Endothelial cell of umbilical vein (primary cell): ENCODE results near the gene TRAPPC12.

Source experiments
- EZH2 ChIP-seq: IDR thresholded peaks from 2 replicates; pipeline ENCODE4 v1.6.1; 2012; ENCODE audit warnings: borderline replicate concordance, low read depth, mild to moderate bottlenecking, moderate library complexity, low read length, inconsistent platforms; ENCODE audit not compliant: severe bottlenecking
- FOS ChIP-seq: IDR thresholded peaks from 2 replicates; pipeline ENCODE4 v1.6.1; 2011; ENCODE audit warnings: mild to moderate bottlenecking, low read length, moderate library complexity, borderline replicate concordance; ENCODE audit not compliant: insufficient read depth
- POLR2A ChIP-seq: IDR thresholded peaks from 2 replicates; pipeline ENCODE4 v1.6.1; 2012; ENCODE audit warnings: low read depth, mild to moderate bottlenecking, control low read depth, low read length
- POLR2AphosphoS5 ChIP-seq: IDR thresholded peaks from 2 replicates; pipeline ENCODE4 v1.6.1; 2012; ENCODE audit warnings: low read depth, mild to moderate bottlenecking, control low read depth, low read length, moderate library complexity; ENCODE audit not compliant: insufficient read depth
- TF ChIP-seq, protein P1 (sequence below), 2 donors: IDR thresholded peaks; 1 replicate in 1 of 2; 2 replicates in 1 of 2; pipeline ENCODE4 v1.5.1; 2011; ENCODE audit warnings: low read length in 2 of 2, mild to moderate bottlenecking in 2 of 2, moderate library complexity in 2 of 2, control low read depth in 1 of 2, inconsistent platforms in 1 of 2, low read depth in 1 of 2; ENCODE audit not compliant: insufficient read depth in 1 of 2; ENCODE audit errors: extremely low read depth in 1 of 2
- TF ChIP-seq, protein P2 (sequence below): IDR thresholded peaks from 2 replicates; pipeline ENCODE4 v1.6.1; 2011; ENCODE audit not compliant: insufficient read depth, insufficient read length

DNA sequence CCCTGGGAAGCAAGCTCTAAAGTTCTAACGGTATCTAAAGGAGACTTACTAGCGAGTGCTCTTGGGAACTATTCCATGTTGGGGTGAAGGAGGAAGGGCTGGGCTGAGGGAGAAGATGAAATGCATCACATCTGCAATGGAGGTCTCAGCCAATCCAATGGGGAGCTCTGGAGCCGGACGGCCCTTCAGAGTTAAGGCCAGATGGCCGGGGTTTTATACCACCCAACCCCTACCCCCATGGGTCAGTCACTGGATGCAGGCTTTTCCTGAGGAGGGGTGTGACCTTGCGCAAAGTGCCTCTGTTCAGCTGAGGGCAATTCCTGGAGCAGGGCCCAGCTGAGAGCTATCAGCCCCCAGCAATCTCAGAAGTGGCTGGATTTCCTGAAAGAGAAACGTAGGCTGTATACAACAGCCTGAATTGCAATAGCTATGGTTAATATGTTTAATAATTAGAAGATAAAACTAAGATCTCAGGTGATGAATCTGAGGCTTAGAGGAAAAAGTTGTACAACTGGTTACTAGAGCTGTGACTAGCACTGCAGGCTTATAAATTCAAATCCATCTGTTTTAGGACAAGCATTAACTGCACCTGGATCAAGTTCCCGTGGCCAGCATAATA lies 23.4 kb upstream of the TRAPPC12 start:
- TF ChIP-seq EZH2 = no peak
- TF ChIP-seq, protein P1, sequence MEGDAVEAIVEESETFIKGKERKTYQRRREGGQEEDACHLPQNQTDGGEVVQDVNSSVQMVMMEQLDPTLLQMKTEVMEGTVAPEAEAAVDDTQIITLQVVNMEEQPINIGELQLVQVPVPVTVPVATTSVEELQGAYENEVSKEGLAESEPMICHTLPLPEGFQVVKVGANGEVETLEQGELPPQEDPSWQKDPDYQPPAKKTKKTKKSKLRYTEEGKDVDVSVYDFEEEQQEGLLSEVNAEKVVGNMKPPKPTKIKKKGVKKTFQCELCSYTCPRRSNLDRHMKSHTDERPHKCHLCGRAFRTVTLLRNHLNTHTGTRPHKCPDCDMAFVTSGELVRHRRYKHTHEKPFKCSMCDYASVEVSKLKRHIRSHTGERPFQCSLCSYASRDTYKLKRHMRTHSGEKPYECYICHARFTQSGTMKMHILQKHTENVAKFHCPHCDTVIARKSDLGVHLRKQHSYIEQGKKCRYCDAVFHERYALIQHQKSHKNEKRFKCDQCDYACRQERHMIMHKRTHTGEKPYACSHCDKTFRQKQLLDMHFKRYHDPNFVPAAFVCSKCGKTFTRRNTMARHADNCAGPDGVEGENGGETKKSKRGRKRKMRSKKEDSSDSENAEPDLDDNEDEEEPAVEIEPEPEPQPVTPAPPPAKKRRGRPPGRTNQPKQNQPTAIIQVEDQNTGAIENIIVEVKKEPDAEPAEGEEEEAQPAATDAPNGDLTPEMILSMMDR (IDR thresholded peaks at IDR 0.05; ENCODE audit: extremely low read depth in 1 of 2, insufficient read depth in 1 of 2, low read depth in 1 of 2, low read length in 2 of 2) = no peak
- TF ChIP-seq POLR2A = no peak
- TF ChIP-seq, protein P2, sequence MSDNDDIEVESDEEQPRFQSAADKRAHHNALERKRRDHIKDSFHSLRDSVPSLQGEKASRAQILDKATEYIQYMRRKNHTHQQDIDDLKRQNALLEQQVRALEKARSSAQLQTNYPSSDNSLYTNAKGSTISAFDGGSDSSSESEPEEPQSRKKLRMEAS = no peak
- no peak for TF ChIP-seq POLR2AphosphoS5
- TF ChIP-seq FOS = no peak
